HepG2 (cell line): ENCODE data around the gene PDIA2. TPM values are rescaled to one million over a fixed set of nuclear protein-coding genes. Genes with fewer than 3 reads are reported as not detected.

Source experiments
- ATAC-seq: fragments of 200-7000 bp; cut with Tn5 transposase; 3 replicates; pipeline ENCODE4 v1.9.1; 2020; ENCODE audit warnings: mild to moderate bottlenecking, moderate library complexity
- BruUV-seq: library from RNA; stranded (reverse); fragments of 400-500 nt; replicated peaks from 2 replicates; lab custom pipeline; 2021; lab: Mats Ljungman, UMichigan
- CTCF ChIA-PET: fragments of 300-600 bp; formaldehyde crosslinking; extraction: SDS; loops from one replicate; lab custom pipeline; 2021; ENCODE audit warnings: low total read pairs, inconsistent platforms, low intra/inter-chr PET ratio; lab: Yijun Ruan, JAX
- POLR2A ChIA-PET: fragments of 350-600 bp; sonication (Branson Sonifier 250); formaldehyde crosslinking; loops from one replicate; lab custom pipeline; 2020; ENCODE audit warnings: antibody characterized with exemption, inconsistent platforms; lab: Yijun Ruan, JAX
- DNase-seq: peaks from one replicate; pipeline ENCODE4 v3.0.0-alpha.2; 2015; ENCODE audit warnings: low spot score
- FAIRE-seq: peaks from 3 replicates; lab custom pipeline; 2011; peaks lifted over from hg19 to GRCh38; lab: Jason Lieb, UNC
- H2AFZ ChIP-seq: one replicate; pipeline ENCODE4 v1.6.1; 2011; ENCODE audit warnings: low read length, inconsistent platforms
- H3K27ac ChIP-seq: fragments of 300-600 bp; 3 replicates; pipeline ENCODE4 v1.8.0; 2011; ENCODE audit warnings: mixed run types, mild to moderate bottlenecking, mixed read lengths, low read length, inconsistent platforms; ENCODE audit not compliant: insufficient read depth; ENCODE audit errors: extremely low read length
- H3K27me3 ChIP-seq, 2 experiments: fragments of 200-600 bp in 1 of 2; 2 replicates in 1 of 2; 3 replicates in 1 of 2; pipeline versions ENCODE4 v1.6.0 to v1.8.0; 2011; ENCODE audit warnings: low read length in 2 of 2, mild to moderate bottlenecking in 2 of 2, moderate library complexity in 2 of 2, inconsistent platforms in 1 of 2; ENCODE audit not compliant: insufficient read depth in 2 of 2, control insufficient read depth in 1 of 2
- H3K36me3 ChIP-seq, 2 experiments: fragments of 200-600 bp in 1 of 2; replicated peaks in 1 of 2; 2 replicates in 1 of 2; 3 replicates in 1 of 2; pipeline versions ENCODE4 v1.5.1 to v1.8.0; 2011; ENCODE audit warnings: low read length in 2 of 2, inconsistent platforms in 1 of 2; ENCODE audit not compliant: insufficient read depth in 2 of 2, control insufficient read depth in 1 of 2
- H3K4me1 ChIP-seq: 2 replicates; pipeline ENCODE4 v1.5.1; 2012; ENCODE audit warnings: low read length, inconsistent platforms; ENCODE audit not compliant: insufficient read depth
- H3K4me2 ChIP-seq: 2 replicates; pipeline ENCODE4 v1.6.0; 2011; ENCODE audit warnings: low read depth, low read length, inconsistent platforms
- H3K4me3 ChIP-seq, 3 experiments: fragments of 200-600 bp in 1 of 3; sonication (generic), shearing (Covaris generic) in 1 of 3; replicated peaks in 1 of 3; 2 replicates each; pipeline ENCODE4 v1.5.1; 2011 to 2016; ENCODE audit warnings: low read length in 3 of 3, inconsistent platforms in 2 of 3, low read depth in 2 of 3, mild to moderate bottlenecking in 2 of 3, control low read depth in 1 of 3, mixed read lengths in 1 of 3; ENCODE audit not compliant: insufficient read depth in 1 of 3
- H3K79me2 ChIP-seq: one replicate; pipeline ENCODE4 v1.6.1; 2011; ENCODE audit warnings: low read length, inconsistent platforms; ENCODE audit not compliant: insufficient read depth
- H3K9ac ChIP-seq: 2 replicates; pipeline ENCODE4 v1.6.0; 2011; ENCODE audit warnings: mild to moderate bottlenecking, low read depth, low read length, inconsistent platforms; ENCODE audit not compliant: insufficient read depth
- H3K9me3 ChIP-seq: 2 replicates; pipeline ENCODE4 v1.5.1; 2012; ENCODE audit warnings: mild to moderate bottlenecking, low read length
- H4K20me1 ChIP-seq: 2 replicates; pipeline ENCODE4 v1.6.0; 2011; ENCODE audit warnings: inconsistent platforms, mild to moderate bottlenecking, low read length, moderate library complexity; ENCODE audit not compliant: insufficient read depth
- AGO1 ChIP-seq: fragments of 200-400 bp; formaldehyde crosslinking; IDR thresholded peaks from 2 replicates; pipeline ENCODE4 v1.6.1; 2017; ENCODE audit warnings: mild to moderate bottlenecking, low read depth, low read length, moderate library complexity; ENCODE audit not compliant: poor library complexity, severe bottlenecking
- GLI4 ChIP-seq: sonication (generic); formaldehyde crosslinking; IDR thresholded peaks from 2 replicates; pipeline ENCODE4 v1.5.1; 2020; ENCODE audit warnings: missing genetic modification reagents, mild to moderate bottlenecking, moderate library complexity, borderline replicate concordance
- NFE2L2 ChIP-seq: fragments of 150-350 bp; IDR thresholded peaks from 2 replicates; pipeline ENCODE4 v1.6.1; 2014; ENCODE audit warnings: low read length
- TSC22D2 ChIP-seq: sonication (generic); formaldehyde crosslinking; IDR thresholded peaks from 2 replicates; pipeline ENCODE4 v1.5.1; 2020; ENCODE audit warnings: missing genetic modification reagents, mild to moderate bottlenecking, borderline replicate concordance
- U2AF1 ChIP-seq: fragments of 200-400 bp; formaldehyde crosslinking; optimal IDR thresholded peaks from 2 replicates; pipeline ENCODE3; 2017; ENCODE audit warnings: mild to moderate bottlenecking, low read depth, low read length
- WGBS: methylation state at CpG from one replicate; pipeline ENCODE4 v1.1.6; 2017; ENCODE audit warnings: low lambda C conversion rate; 5-methylcytosine and 5-hydroxymethylcytosine counted together
- in situ Hi-C: cut with HindIII; loops from 2 replicates; pipeline ENCODE4 v1.10.0; 2017; ENCODE audit warnings: low pct_unique_long_range_greater_than_20kb; ENCODE audit not compliant: extremely low pct_ligation_motif_present
- intact Hi-C: fragments of 100-400 bp; cut with micrococcal nuclease; formaldehyde crosslinking; loops from one replicate; pipeline ENCODE4 v1.10.0; 2022; ENCODE audit not compliant: unreplicated experiment
- polyA plus RNA-seq, 8 experiments: library from polyadenylated mRNA; depleted of rRNA in 3 of 8; stranded (reverse) in 7 of 8; unstranded in 1 of 8; fragments of >200 nt; fragmentation: Illumina TruSeq in 4 of 8; extraction: Trizol in 4 of 8; gene quantifications; 2 replicates each; pipeline versions ENCODE4 v1.2.1 to v1.2.3, GENCODE V29; 2011 to 2016; ENCODE audit warnings: low read depth in 4 of 8, missing spikeins in 1 of 8, mixed read lengths in 1 of 8; ENCODE audit not compliant: insufficient read depth in 1 of 8
- total RNA-seq, 5 experiments: library from RNA; depleted of rRNA; stranded (reverse); fragments of >200 nt; fragmentation: Illumina TruSeq; extraction: Trizol; gene quantifications; 2 replicates each; pipeline ENCODE4 v1.2.3, GENCODE V29; 2016; ENCODE audit warnings: low read depth in 1 of 5
- TF ChIP-seq, protein P1 (sequence below): sonication (generic); formaldehyde crosslinking; IDR thresholded peaks from 2 replicates; pipeline ENCODE4 v1.4.0; 2020; ENCODE audit warnings: missing genetic modification reagents, borderline replicate concordance
- TF ChIP-seq, protein P2 (sequence below): sonication (generic); formaldehyde crosslinking; IDR thresholded peaks from 2 replicates; pipeline ENCODE4 v1.5.0; 2020; ENCODE audit warnings: missing genetic modification reagents
- TF ChIP-seq, protein P3 (sequence below): sonication (generic); formaldehyde crosslinking; IDR thresholded peaks from 2 replicates; pipeline ENCODE4 v1.5.0; 2020; ENCODE audit warnings: missing genetic modification reagents, mild to moderate bottlenecking, borderline replicate concordance
- TF ChIP-seq, protein P4 (sequence below): sonication (generic); formaldehyde crosslinking; IDR thresholded peaks from 2 replicates; pipeline ENCODE4 v1.4.0; 2020; ENCODE audit warnings: missing genetic modification reagents

PDIA2 gene
- total and polyA plus RNA-seq, 2 of the 13 experiments (the other 11 are each of a cell fraction or from before 2014, with no cell fraction given) = 0.35 to 1.9 TPM

- no peak overlapping the region for H3K4me2 ChIP-seq
- H2AFZ ChIP-seq = no peak overlapping the region
- FAIRE-seq (no peak), ATAC-seq (no peak), DNase-seq (no peak)
- H3K9me3 ChIP-seq = no peaks in the 10 kb centered on the region
- ChIA-PET CTCF (no interaction called here), POLR2A (no interaction called here)
- intact Hi-C loops (no loop called here), in situ Hi-C loops (no loop called here)
- H3K27me3 ChIP-seq = no peaks in the 10 kb centered on the region
- 93% methylated on average over 14 of the region's 14 CpGs for WGBS
- H3K4me1 ChIP-seq = no peaks in the 10 kb centered on the region
- no peak overlapping the region for H3K27ac ChIP-seq
- TF ChIP-seq NFE2L2 (no peak), U2AF1 (no peak), AGO1 (no peak), TSC22D2 (CRISPR knock-in tag) (no peak), GLI4 (CRISPR knock-in tag) (no peak)
- TF ChIP-seq, protein P1, sequence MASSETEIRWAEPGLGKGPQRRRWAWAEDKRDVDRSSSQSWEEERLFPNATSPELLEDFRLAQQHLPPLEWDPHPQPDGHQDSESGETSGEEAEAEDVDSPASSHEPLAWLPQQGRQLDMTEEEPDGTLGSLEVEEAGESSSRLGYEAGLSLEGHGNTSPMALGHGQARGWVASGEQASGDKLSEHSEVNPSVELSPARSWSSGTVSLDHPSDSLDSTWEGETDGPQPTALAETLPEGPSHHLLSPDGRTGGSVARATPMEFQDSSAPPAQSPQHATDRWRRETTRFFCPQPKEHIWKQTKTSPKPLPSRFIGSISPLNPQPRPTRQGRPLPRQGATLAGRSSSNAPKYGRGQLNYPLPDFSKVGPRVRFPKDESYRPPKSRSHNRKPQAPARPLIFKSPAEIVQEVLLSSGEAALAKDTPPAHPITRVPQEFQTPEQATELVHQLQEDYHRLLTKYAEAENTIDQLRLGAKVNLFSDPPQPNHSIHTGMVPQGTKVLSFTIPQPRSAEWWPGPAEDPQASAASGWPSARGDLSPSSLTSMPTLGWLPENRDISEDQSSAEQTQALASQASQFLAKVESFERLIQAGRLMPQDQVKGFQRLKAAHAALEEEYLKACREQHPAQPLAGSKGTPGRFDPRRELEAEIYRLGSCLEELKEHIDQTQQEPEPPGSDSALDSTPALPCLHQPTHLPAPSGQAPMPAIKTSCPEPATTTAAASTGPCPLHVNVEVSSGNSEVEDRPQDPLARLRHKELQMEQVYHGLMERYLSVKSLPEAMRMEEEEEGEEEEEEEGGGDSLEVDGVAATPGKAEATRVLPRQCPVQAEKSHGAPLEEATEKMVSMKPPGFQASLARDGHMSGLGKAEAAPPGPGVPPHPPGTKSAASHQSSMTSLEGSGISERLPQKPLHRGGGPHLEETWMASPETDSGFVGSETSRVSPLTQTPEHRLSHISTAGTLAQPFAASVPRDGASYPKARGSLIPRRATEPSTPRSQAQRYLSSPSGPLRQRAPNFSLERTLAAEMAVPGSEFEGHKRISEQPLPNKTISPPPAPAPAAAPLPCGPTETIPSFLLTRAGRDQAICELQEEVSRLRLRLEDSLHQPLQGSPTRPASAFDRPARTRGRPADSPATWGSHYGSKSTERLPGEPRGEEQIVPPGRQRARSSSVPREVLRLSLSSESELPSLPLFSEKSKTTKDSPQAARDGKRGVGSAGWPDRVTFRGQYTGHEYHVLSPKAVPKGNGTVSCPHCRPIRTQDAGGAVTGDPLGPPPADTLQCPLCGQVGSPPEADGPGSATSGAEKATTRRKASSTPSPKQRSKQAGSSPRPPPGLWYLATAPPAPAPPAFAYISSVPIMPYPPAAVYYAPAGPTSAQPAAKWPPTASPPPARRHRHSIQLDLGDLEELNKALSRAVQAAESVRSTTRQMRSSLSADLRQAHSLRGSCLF (CRISPR knock-in tag) = no peak
- TF ChIP-seq, protein P2, sequence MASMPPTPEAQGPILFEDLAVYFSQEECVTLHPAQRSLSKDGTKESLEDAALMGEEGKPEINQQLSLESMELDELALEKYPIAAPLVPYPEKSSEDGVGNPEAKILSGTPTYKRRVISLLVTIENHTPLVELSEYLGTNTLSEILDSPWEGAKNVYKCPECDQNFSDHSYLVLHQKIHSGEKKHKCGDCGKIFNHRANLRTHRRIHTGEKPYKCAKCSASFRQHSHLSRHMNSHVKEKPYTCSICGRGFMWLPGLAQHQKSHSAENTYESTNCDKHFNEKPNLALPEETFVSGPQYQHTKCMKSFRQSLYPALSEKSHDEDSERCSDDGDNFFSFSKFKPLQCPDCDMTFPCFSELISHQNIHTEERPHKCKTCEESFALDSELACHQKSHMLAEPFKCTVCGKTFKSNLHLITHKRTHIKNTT (CRISPR knock-in tag) = no peak
- TF ChIP-seq, protein P3, sequence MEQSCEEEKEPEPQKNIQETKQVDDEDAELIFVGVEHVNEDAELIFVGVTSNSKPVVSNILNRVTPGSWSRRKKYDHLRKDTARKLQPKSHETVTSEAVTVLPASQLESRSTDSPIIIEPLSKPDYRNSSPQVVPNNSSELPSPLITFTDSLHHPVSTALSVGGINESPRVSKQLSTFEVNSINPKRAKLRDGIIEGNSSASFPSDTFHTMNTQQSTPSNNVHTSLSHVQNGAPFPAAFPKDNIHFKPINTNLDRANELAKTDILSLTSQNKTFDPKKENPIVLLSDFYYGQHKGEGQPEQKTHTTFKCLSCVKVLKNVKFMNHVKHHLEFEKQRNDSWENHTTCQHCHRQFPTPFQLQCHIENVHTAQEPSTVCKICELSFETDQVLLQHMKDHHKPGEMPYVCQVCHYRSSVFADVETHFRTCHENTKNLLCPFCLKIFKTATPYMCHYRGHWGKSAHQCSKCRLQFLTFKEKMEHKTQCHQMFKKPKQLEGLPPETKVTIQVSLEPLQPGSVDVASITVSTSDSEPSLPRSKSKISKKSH (CRISPR knock-in tag) = no peak
- TF ChIP-seq, protein P4, sequence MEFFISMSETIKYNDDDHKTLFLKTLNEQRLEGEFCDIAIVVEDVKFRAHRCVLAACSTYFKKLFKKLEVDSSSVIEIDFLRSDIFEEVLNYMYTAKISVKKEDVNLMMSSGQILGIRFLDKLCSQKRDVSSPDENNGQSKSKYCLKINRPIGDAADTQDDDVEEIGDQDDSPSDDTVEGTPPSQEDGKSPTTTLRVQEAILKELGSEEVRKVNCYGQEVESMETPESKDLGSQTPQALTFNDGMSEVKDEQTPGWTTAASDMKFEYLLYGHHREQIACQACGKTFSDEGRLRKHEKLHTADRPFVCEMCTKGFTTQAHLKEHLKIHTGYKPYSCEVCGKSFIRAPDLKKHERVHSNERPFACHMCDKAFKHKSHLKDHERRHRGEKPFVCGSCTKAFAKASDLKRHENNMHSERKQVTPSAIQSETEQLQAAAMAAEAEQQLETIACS = no peak
- peaks cover 44% of the 10 kb centered on the region for H3K79me2 ChIP-seq
- H4K20me1 ChIP-seq = peaks cover 26% of the 10 kb centered on the region; the same call in 1 of the 2 replicates
- H3K36me3 ChIP-seq = peaks cover 29 to 61% of the 10 kb centered on the region in 2 experiments
- no TSS peak for BruUV-seq
- H3K9ac ChIP-seq = no peak overlapping the region
- H3K4me3 ChIP-seq = no peak overlapping the region
These were observed 31.9 kb downstream of the PDIA2 start for GRCh38 chr16:314795-315299.
